ENCODE data around the gene RCVRN.

The RCVRN gene

GRCh38 chr17:9897372-9897968, 7.6 kb downstream of the RCVRN start:
- no peak for TF ChIP-seq CTCF (IDR thresholded peaks at IDR 0.05; ENCODE audit: low read depth, low read length, missing control alignments)
- Histone ChIP-seq H3K27ac (no peak overlapping the region), H3K4me3 (ENCODE audit: low read depth, low read length) (no peak overlapping the region), H3K27me3 (replicated peaks) (no peaks in the 10 kb centered on the region), H3K36me3 (replicated peaks) (no peaks in the 10 kb centered on the region)
- in situ Hi-C loops (cut with HindIII; ENCODE audit: low pct_ligation_motif_present, low sequenced_read_pairs): no loop called here
- no peak for DNase-seq

GRCh38 chr17:9895923-9896322, 9.1 kb downstream of the RCVRN start:
- H3K27me3 ChIP-seq (replicated peaks): no peaks in the 10 kb centered on the region
- no peak for DNase-seq
- H3K36me3 ChIP-seq (replicated peaks): no peaks in the 10 kb centered on the region
- TF ChIP-seq CTCF (IDR thresholded peaks at IDR 0.05; ENCODE audit: low read depth, low read length, missing control alignments): no peak
- no peak overlapping the region for H3K4me3 ChIP-seq (ENCODE audit: low read depth, low read length)
- H3K27ac ChIP-seq: no peak overlapping the region
- in situ Hi-C loops (cut with HindIII; ENCODE audit: low pct_ligation_motif_present, low sequenced_read_pairs): no loop called here

- in situ Hi-C loops (cut with HindIII; ENCODE audit: low pct_ligation_motif_present, low sequenced_read_pairs): no loop called here
- Histone ChIP-seq H3K36me3 (replicated peaks) (no peaks in the 10 kb centered on the region), H3K4me3 (ENCODE audit: low read depth, low read length) (no peak overlapping the region), H3K27me3 (replicated peaks) (no peaks in the 10 kb centered on the region), H3K27ac (no peak overlapping the region)
- no peak for DNase-seq
- TF ChIP-seq CTCF (IDR thresholded peaks at IDR 0.05; ENCODE audit: low read depth, low read length, missing control alignments): no peak
Observed at GRCh38 chr17:9894231-9894630, 10.8 kb downstream of the RCVRN start.

- TF ChIP-seq CTCF (IDR thresholded peaks at IDR 0.05; ENCODE audit: low read depth, low read length, missing control alignments): no peak
- in situ Hi-C loops (cut with HindIII; ENCODE audit: low pct_ligation_motif_present, low sequenced_read_pairs): no loop called here
- no peak for DNase-seq
- H3K36me3 ChIP-seq (replicated peaks): no peaks in the 10 kb centered on the region
- no peaks in the 10 kb centered on the region for H3K27me3 ChIP-seq (replicated peaks)
- H3K4me3 ChIP-seq (ENCODE audit: low read depth, low read length): no peak overlapping the region
- no peak overlapping the region for H3K27ac ChIP-seq
Observed at GRCh38 chr17:9893411-9894012, 11.6 kb downstream of the RCVRN start.

GRCh38 chr17:9890124-9890523, 14.9 kb downstream of the RCVRN start:
- in situ Hi-C loops (cut with HindIII; ENCODE audit: low pct_ligation_motif_present, low sequenced_read_pairs): no loop called here
- peak; percentile 65 for TF ChIP-seq CTCF (IDR thresholded peaks at IDR 0.05; ENCODE audit: low read depth, low read length, missing control alignments)
- DNase-seq: no peak

GRCh38 chr17:9887508-9887907, 17.6 kb downstream of the RCVRN start:
- no peak for TF ChIP-seq CTCF (IDR thresholded peaks at IDR 0.05; ENCODE audit: low read depth, low read length, missing control alignments)
- Histone ChIP-seq H3K27me3 (replicated peaks) (no peaks in the 10 kb centered on the region), H3K4me3 (ENCODE audit: low read depth, low read length) (no peak overlapping the region), H3K36me3 (replicated peaks) (no peaks in the 10 kb centered on the region), H3K27ac (no peak overlapping the region)
- in situ Hi-C loops (cut with HindIII; ENCODE audit: low pct_ligation_motif_present, low sequenced_read_pairs): no loop called here
- no peak for DNase-seq

More at GRCh38 chr17:9890124-9890523, 14.9 kb downstream of the RCVRN start:
- H3K27ac ChIP-seq: no peak overlapping the region
- H3K36me3 ChIP-seq (replicated peaks): no peaks in the 10 kb centered on the region
- no peaks in the 10 kb centered on the region for H3K27me3 ChIP-seq (replicated peaks)
- H3K4me3 ChIP-seq (ENCODE audit: low read depth, low read length): no peak overlapping the region
